ENCODE data around the gene TP53BP1.
"Not testable (repeated sequence)": the region's sequence is repeated elsewhere in the genome, so short reads cannot be mapped to it uniquely, and the experiment has no call there.

Gene TP53BP1

GRCh38 chr15:43492673-43493601 is at the start of gene TP53BP1:
Gene TP53BP1 (minus strand): TSS chr15:43493156. CDS start chr15:43493043, 113 bp downstream.
- peak; percentile 91 for DNase-seq

- DNase-seq, result no peak
Observed at GRCh38 chr15:43541785-43542184, 48.8 kb upstream of the TP53BP1 start.

- DNase-seq, result no peak
Observed at GRCh38 chr15:43538091-43538490, 45.1 kb upstream of the TP53BP1 start.

- DNase-seq, result no peak
Observed at GRCh38 chr15:43534897-43535296, 41.9 kb upstream of the TP53BP1 start.

- not testable (repeated sequence) for DNase-seq
Observed at GRCh38 chr15:43532826-43533225, 39.9 kb upstream of the TP53BP1 start.

- no peak for DNase-seq
Observed at GRCh38 chr15:43531018-43531670, 38.2 kb upstream of the TP53BP1 start.

- no peak for DNase-seq
Observed at GRCh38 chr15:43529587-43530345, 36.8 kb upstream of the TP53BP1 start.

- DNase-seq, result no peak
Observed at GRCh38 chr15:43529141-43529540, 36.2 kb upstream of the TP53BP1 start.

- no peak for DNase-seq
Observed at GRCh38 chr15:43528542-43529007, 35.6 kb upstream of the TP53BP1 start.

- DNase-seq, result no peak
Observed at GRCh38 chr15:43527802-43528541, 35.0 kb upstream of the TP53BP1 start.

- no peak for DNase-seq
Observed at GRCh38 chr15:43527016-43527801, 34.3 kb upstream of the TP53BP1 start.

GRCh38 chr15:43526261-43526930 is 33.4 kb upstream of the TP53BP1 start:
- DNase-seq, result no peak

GRCh38 chr15:43525131-43525530 is 32.2 kb upstream of the TP53BP1 start:
- no peak for DNase-seq

- DNase-seq, result no peak
Observed at GRCh38 chr15:43524254-43524845, 31.4 kb upstream of the TP53BP1 start.

- no peak for DNase-seq
Observed at GRCh38 chr15:43523646-43524045, 30.7 kb upstream of the TP53BP1 start.

GRCh38 chr15:43522247-43522646 is 29.3 kb upstream of the TP53BP1 start:
- no peak for DNase-seq

- DNase-seq, result no peak
Observed at GRCh38 chr15:43521419-43521818, 28.5 kb upstream of the TP53BP1 start.

- DNase-seq, result no peak
Observed at GRCh38 chr15:43520138-43520537, 27.2 kb upstream of the TP53BP1 start.

GRCh38 chr15:43519196-43519595 is 26.2 kb upstream of the TP53BP1 start:
- DNase-seq, result no peak

GRCh38 chr15:43518197-43518761 is 25.3 kb upstream of the TP53BP1 start:
- DNase-seq, result no peak
